ENCODE data around the gene TEX48.

TEX48 gene

GRCh38 chr9:114668146-114668545 is 13.8 kb downstream of the TEX48 start:
- peak in 3 of 56 donors; percentile 14 to 39 (median 29) for DNase-seq

DNA sequence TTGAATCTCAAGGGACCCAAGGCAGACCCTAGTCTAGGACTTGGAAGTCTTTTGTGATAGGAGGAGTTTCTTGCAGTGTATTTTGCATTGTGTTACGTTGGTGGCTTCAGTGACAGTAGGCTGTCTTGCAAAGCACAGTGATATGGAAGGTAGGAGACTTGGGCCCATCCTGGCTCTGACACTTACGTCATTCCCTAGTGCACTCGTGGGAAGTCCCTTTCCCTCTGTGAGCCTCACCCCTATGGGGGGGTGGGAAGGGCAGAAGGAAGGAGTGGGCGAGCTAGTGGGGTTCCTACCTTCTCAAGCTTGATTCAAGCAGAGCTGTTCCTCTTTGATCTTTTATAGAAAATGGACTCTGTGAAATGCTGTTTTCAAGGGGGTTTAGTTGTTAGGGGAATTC is 15.1 kb downstream of the TEX48 start:
- DNase-seq, result no peak

DNA sequence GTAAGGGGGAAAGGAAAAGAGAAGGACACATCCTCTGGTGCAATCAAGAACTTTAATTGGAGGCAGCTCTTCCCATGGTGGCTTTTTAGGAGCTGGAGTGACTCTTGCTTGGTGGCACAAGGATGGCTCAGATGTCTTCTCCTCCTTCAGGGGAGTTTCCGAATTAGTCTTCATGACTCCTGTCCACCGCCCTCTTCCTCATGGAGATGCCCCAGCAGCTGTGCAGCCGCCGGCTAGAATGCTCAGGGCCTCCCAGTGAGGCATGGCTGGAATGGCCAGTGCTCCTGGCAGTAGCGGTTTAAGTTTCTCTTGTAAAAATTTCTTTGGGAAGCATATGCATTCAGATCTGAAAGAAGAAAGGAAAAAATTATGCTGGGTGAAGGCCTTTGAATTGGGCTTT is 15.6 kb downstream of the TEX48 start:
- DNase-seq, result no peak

DNA sequence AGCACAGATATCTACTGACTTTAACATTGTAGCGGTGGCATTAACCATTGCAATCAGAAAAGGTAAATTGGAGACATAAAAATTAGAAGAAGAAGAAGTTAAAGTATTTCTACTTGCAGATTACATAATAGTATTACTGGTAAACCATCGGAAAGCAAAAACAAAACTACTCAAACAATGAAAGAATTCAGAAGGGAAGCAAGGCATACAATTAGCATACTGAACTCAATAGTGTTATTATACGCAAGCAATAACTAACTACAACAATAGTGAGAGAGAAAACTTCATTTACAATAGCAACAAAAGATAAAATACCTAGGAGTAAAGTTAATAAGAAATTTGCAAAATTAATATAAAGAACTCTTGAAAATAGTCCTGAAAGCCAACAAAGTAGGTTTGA is 17.8 kb downstream of the TEX48 start:
- DNase-seq, result no peak

DNA sequence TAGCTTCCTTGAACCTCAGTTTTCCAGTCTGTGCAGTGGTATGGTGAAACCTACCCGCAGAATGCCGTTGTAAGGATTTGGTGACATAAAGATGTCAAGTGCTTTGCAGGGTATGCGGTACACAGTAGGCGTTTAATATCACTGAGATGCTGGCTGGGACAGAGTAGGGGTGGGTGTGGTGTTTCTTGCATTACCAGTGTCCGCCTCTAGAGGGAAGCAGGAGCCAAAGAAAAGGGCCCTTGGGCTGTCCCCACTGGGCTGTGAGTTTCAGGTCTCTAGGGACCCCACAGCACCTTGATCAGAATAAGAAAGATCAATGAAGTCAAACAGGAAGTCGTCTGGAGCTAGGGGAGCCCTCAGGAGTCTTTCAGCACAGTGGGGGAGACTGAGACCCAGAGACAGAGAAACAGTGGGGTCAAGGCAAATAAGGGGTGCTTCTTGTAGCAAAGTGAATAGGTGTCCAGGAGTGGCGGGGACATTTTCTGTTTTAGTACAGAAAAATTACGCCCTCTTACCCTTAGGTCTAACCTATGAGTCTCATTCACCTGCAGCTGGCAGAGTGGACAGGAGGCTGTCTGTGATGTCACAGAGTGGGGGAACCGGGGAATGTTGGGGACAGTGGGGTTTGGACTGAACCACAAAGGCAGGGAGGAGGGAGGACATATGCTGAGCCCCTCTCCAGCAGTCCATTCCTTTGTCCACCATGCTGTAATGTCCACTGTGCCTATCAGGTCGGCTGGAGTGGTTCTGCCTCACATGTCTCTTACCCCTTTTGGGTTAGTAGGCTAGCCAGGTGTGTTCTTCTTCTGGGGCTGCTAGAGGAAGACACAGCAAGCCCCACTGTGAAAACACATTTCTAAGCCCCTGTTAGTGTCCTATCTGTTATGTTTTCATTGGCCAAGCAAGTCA is 19.7 kb downstream of the TEX48 start:
- peak in 39 of 56 donors; percentile 3 to 74 (median 25) for DNase-seq

DNA sequence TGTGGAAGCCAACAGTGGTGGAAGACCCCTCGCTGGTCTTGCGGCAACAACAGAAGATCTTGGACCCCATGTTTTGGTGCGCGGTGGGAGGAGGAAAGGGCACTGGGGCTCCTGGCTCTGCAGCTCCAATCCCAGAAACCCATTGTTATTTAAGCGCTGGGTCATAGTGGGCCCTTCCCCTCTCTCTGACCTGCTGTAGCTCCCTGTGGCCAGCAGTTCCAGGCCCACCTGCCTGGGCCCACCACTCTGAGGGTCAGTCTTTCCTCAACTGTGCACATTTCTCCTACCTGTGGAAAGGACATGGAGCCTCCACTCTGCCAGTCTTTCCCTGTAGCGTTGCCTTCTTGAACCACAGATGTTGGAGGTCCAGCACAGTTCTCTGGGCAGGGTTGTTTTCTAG is 24.3 kb downstream of the TEX48 start, which contains the start of gene TEX53:
TSS of gene TEX53 (minus strand) at position 101 of the 400 bp plus-strand sequence. CDS start at position 70, 31 bp downstream.
- DNase-seq, result no peak

GRCh38 chr9:114656301-114656700 is 25.7 kb downstream of the TEX48 start:
- no peak for DNase-seq

- DNase-seq, result no peak
Observed at GRCh38 chr9:114655689-114656088, 26.3 kb downstream of the TEX48 start.

DNA sequence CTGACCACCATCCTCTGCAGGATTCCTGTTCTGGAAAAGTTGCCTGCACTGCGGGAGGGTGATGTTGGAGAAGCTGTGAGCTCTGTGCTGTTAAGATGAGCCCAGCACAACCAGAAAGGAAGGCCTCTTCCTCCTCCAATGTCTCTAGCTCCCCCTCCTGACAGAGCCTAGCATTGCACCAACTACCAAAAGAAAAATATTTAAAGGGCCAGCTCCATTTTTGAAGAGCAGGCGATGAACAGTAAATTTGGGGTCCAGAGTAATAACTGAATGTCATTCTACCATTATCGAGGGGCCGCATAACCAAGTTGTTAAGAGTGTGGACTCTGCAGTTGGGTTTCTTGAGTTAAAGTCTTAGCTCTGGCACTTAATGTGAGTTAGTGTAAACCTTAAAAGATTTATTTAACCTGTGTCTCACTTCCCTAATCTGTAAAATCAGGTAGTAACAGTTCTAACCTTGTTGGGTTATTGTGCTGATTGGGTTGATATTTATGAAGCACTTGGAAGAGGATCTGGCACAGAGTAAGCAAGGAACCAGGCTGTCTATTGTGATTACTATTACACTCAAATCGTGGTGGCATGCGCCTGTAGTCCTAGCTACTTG is 28.3 kb downstream of the TEX48 start:
- peak in 48 of 56 donors; percentile 2 to 84 (median 46) for DNase-seq

- DNase-seq, result peak in 1 of 56 donors; percentile 40
Observed at GRCh38 chr9:114652776-114653555, 29.0 kb downstream of the TEX48 start.

- no peak for DNase-seq
Observed at GRCh38 chr9:114643896-114644295, 38.1 kb downstream of the TEX48 start.

- DNase-seq, result no peak
Observed at GRCh38 chr9:114643001-114643400, 39.0 kb downstream of the TEX48 start.

DNA sequence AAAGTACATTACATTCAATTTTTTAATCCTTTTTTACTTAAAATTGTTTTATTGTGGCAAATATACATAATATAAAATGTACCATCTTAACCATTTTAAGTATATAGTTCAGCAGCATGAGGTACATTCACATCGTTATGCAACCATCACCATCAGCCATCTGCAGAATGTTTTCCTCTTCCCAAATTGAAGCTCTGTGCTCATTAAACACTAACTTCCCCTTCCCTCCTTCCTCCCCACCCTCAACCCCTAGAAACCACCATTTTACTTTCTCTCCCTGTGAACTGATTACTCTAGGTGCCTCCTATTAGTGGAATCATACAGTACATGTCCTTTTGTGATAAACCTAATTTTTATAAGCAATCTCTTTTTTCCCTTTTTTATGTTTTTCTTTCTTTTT is 40.0 kb downstream of the TEX48 start:
- DNase-seq, result no peak

DNA sequence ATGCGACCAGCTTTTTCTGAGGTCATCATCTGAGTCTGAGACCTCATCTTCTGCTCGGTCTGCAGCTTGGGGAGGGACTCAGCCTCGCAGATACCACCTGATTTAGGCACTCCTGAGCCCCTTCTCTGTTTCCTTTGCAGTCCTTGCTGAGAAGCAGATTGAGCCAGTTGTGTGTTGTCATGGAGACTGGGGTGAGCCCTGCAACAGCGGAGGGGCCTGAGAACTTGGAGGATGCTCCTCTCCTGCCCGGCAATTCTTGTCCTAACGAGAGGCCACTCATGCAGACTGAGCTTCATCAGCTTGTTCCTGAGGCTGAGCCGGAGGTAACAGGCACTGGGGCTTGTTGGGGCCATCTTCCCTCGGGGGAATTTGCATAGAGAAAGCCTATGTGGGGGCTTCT is 43.6 kb downstream of the TEX48 start:
- DNase-seq, result no peak

- no peak for DNase-seq
Observed at GRCh38 chr9:114634387-114634786, 47.6 kb downstream of the TEX48 start.

DNA sequence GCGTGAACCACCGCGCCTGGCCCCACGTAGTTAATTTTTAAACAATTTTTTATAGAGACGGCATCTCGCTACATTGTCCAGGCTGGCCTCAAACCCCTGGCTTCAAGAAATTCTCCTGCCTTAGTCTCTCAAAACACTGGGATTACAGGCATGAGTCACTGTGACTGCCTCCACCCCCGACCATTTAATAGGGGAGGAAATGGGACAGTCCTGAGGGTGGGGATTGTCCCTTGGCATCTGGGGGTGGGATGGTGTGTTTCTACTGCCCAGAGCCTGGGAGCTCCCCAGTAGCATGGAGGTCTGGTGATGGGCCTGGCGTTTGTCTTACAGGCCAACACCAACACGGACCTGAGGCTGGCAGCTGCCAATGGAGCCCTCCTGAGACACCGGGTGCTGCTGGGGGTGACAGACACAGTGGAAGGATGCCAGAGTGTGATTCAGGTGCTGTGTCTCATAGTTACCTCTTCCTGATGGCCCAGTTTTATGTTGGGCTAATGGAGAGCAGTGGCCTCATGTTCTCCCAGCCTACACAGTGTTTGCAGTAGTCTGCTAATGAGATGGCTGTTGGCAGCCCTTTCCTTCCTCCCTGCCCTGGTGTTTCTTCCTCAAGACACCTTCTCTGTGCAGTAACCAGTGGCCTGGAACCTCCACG is 48.4 kb downstream of the TEX48 start:
- no peak for DNase-seq

DNA sequence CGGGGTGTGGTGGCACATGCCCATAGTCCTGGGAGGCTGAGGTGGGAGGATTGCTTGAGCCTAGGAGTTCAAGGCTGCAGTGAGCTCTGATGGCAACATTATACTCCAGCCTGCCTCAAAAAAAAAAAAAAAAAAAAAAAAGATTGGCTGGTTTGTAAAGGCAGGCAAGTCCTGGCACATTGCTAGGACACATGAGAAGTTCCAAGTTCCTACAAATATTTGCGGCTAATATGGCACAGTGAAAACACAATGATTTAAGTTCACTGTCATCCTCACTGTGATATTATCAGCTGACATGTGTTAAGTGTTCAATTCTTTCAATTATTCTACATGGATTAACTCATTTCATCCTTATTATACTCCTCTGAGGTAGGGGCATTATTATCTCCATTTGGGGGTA is 50.8 kb downstream of the TEX48 start:
- DNase-seq, result no peak

DNA sequence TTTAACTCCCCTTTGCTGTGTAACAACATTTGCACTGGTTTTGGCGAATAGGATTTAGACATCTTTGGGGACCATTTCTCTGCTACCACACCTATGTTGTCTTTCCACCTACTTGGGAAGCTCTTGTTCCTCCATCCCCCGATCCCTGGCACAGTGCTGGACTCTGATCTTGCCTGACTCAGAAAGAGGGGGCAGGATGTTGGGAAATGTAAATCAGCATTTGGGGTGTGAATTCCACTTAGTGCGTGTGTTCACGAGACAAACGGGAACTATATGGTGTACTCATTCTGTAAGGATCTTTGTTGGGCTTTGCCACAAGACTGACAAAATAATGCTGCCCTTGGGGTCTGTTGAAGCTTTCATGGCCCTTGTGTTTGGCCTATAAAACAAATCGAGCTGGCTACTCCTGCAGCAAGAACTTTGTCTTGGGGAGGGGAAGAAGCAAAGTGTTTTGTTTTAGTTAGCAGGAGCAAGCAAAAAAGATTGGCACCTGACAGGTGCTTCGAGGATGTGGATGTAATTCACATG is 52.4 kb downstream of the TEX48 start:
- no peak for DNase-seq

GRCh38 chr9:114627553-114627952 is 54.4 kb downstream of the TEX48 start:
- no peak for DNase-seq

- DNase-seq, result no peak
Observed at GRCh38 chr9:114626415-114627020, 55.5 kb downstream of the TEX48 start.

- DNase-seq, result no peak
Observed at GRCh38 chr9:114624677-114625076, 57.3 kb downstream of the TEX48 start.

All from nucleus accumbens (tissue), 56 donors.